Smooth muscle cell (in vitro differentiated cells): ENCODE data around the gene CARS2. TPM values are rescaled to one million over a fixed set of nuclear protein-coding genes. Genes with fewer than 3 reads are reported as not detected.

ENCODE experiments used
- DNase-seq: peaks from one replicate; lab custom pipeline; 2025; ENCODE audit not compliant: unreplicated experiment; lab: John Stamatoyannopoulos, UW
- H2AFZ ChIP-seq: fragments of 200-600 bp; sonication (generic); 2 replicates; pipeline ENCODE4 v1.6.0; 2016; ENCODE audit warnings: antibody characterized with exemption, low read depth, mild to moderate bottlenecking
- H3F3A ChIP-seq: fragments of 200-600 bp; sonication (generic); 2 replicates; pipeline ENCODE4 v1.6.0; 2017; ENCODE audit warnings: antibody characterized with exemption, low read depth
- H3K27ac ChIP-seq: fragments of 200-600 bp; sonication (generic); 2 replicates; pipeline ENCODE4 v1.5.1; 2016; ENCODE audit warnings: low read depth, mild to moderate bottlenecking
- H3K27me3 ChIP-seq: fragments of 200-600 bp; sonication (generic); 2 replicates; pipeline ENCODE4 v1.6.1; 2016; ENCODE audit warnings: low read depth, mild to moderate bottlenecking
- H3K36me3 ChIP-seq: fragments of 200-600 bp; sonication (generic); 2 replicates; pipeline ENCODE4 v1.5.1; 2016; ENCODE audit warnings: low read depth
- H3K4me1 ChIP-seq: fragments of 200-600 bp; sonication (generic); 2 replicates; pipeline ENCODE4 v1.5.1; 2016; ENCODE audit warnings: low read depth
- H3K4me2 ChIP-seq: fragments of 200-600 bp; sonication (generic); 2 replicates; pipeline ENCODE4 v1.6.0; 2016; ENCODE audit warnings: mild to moderate bottlenecking
- H3K4me3 ChIP-seq: fragments of 200-600 bp; sonication (generic); 2 replicates; pipeline ENCODE4 v1.5.1; 2016; ENCODE audit warnings: mild to moderate bottlenecking
- H3K79me2 ChIP-seq: fragments of 200-600 bp; sonication (generic); 2 replicates; pipeline ENCODE4 v1.6.0; 2016; ENCODE audit warnings: low read depth, mild to moderate bottlenecking
- H3K9ac ChIP-seq: fragments of 200-600 bp; sonication (generic); 2 replicates; pipeline ENCODE4 v1.6.0; 2016; ENCODE audit warnings: low read depth
- H3K9me3 ChIP-seq: fragments of 200-600 bp; sonication (generic); replicated peaks from 2 replicates; pipeline ENCODE4 v1.5.1; 2016; ENCODE audit warnings: low read depth
- H4K20me1 ChIP-seq: fragments of 200-600 bp; sonication (generic); 2 replicates; pipeline ENCODE4 v1.6.0; 2016; ENCODE audit warnings: low read depth
- WGBS: methylation state at CpG from one replicate; pipeline ENCODE4 v1.1.7; 2016; ENCODE audit warnings: low lambda C conversion rate; 5-methylcytosine and 5-hydroxymethylcytosine counted together
- polyA plus RNA-seq: library from polyadenylated mRNA; unstranded; fragments of >200 nt; fragmentation: Nextera tagmentation; extraction: Ambion mirVana; gene quantifications from 2 replicates; pipeline ENCODE4 v1.2.1, GENCODE V29; 2016
- total RNA-seq: library from RNA; depleted of rRNA; stranded (reverse); fragments of >200 nt; gene quantifications from 2 replicates; pipeline ENCODE4 v1.2.3, GENCODE V29; 2014
- TF ChIP-seq, protein P1 (sequence below): fragments of 200-600 bp; sonication (generic); IDR thresholded peaks from 2 replicates; pipeline ENCODE4 v1.5.1; 2017; ENCODE audit warnings: borderline replicate concordance, mild to moderate bottlenecking, antibody characterized with exemption; ENCODE audit not compliant: insufficient read depth, poor library complexity, severe bottlenecking

The CARS2 gene
- total and polyA plus RNA-seq, 2 experiments from 2014 or later = 37.5 to 71.7 TPM

DNA sequence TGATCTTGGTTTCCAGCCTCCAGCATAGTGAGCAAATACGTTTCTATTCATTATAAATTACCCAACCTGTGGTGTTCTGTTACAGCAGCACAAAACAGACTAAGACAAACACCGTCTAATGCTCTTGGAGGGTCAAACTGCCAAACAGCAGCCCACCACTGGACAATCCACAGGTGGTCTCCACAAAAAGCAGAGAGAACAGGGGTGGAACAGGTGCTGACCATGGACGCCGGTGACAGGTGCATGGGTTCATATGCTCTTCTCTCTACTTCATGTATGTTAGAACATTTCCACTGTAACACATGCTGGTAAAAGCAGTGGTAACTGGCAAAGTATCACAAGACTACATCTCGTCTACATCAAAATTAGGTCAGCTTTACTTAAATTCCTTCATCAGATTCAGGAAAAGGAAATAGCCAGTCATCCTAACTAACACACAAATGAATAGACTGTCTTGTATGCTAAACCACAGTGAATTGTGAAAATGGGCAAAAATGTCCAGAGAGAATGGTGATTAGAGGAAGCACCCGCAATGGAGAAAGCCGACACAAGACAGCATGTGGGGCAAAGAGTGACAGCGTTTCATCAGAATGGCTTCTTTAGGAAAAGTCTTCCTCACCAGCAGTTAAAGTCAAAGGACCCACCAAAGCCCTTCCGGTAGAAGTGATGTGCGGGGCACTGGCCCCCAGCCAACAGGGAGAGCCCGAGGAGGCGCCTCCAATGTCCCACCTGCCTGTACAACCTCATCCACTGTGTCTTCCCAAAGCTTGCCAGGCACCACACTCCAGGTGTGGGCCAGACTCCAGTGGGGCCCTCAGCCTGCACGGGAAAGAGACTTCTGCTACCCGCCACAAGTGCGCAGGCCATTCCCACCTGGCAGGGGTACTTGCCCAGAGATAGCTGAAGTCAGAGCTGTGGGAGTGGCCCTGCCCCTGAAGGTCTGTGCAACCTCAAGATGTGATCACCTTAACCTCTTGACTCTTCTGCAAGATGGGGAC, 6.5 kb downstream of the CARS2 start:
- no peak overlapping the region for H3K4me3 ChIP-seq
- no peak for DNase-seq
- peaks cover 42% of the 10 kb centered on the region for H3K79me2 ChIP-seq
- H3K4me1 ChIP-seq = peaks cover under 1% of the 10 kb centered on the region
- no peaks in the 10 kb centered on the region for H3F3A ChIP-seq
- no peak overlapping the region for H3K9ac ChIP-seq
- H2AFZ ChIP-seq = no peak overlapping the region
- TF ChIP-seq, protein P1, sequence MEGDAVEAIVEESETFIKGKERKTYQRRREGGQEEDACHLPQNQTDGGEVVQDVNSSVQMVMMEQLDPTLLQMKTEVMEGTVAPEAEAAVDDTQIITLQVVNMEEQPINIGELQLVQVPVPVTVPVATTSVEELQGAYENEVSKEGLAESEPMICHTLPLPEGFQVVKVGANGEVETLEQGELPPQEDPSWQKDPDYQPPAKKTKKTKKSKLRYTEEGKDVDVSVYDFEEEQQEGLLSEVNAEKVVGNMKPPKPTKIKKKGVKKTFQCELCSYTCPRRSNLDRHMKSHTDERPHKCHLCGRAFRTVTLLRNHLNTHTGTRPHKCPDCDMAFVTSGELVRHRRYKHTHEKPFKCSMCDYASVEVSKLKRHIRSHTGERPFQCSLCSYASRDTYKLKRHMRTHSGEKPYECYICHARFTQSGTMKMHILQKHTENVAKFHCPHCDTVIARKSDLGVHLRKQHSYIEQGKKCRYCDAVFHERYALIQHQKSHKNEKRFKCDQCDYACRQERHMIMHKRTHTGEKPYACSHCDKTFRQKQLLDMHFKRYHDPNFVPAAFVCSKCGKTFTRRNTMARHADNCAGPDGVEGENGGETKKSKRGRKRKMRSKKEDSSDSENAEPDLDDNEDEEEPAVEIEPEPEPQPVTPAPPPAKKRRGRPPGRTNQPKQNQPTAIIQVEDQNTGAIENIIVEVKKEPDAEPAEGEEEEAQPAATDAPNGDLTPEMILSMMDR = no peak
- no peak overlapping the region for H3K27ac ChIP-seq
- no peaks in the 10 kb centered on the region for H3K9me3 ChIP-seq
- H4K20me1 ChIP-seq = peaks cover 45% of the 10 kb centered on the region
- no peaks in the 10 kb centered on the region for H3K27me3 ChIP-seq
- no peaks in the 10 kb centered on the region for H3K36me3 ChIP-seq
- 95% methylated on average over 15 of the region's 15 CpGs for WGBS
- H3K4me2 ChIP-seq = no peak overlapping the region

DNA sequence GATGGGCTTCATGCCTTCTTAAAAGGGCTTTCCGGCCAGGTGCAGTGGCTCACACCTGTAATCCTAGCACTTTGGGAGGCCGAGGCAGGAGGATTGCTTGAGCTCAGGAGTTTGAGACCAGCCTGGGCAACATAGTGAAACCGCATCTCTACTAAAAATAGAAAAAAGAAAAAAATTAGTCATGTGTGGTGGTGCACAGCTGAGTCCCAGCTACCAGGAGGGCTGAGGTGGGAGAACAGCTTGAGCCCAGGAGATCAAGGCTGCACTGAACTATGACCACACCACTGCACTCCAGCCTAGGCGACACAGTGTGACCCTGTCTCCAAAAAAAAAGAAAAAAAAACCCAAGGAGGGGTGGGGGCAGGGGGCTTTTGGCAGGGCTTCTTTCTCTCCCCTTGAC, 7.2 kb downstream of the CARS2 start:
- H3K9me3 ChIP-seq = no peaks in the 10 kb centered on the region
- peaks cover 42% of the 10 kb centered on the region for H4K20me1 ChIP-seq
- H3K4me2 ChIP-seq = no peak overlapping the region
- H3K9ac ChIP-seq = no peak overlapping the region
- no peaks in the 10 kb centered on the region for H3K27me3 ChIP-seq
- H3K4me3 ChIP-seq = no peak overlapping the region
- H2AFZ ChIP-seq = no peak overlapping the region
- peaks cover 35% of the 10 kb centered on the region for H3K79me2 ChIP-seq
- DNase-seq = no peak
- H3F3A ChIP-seq = no peaks in the 10 kb centered on the region
- WGBS = 96% methylated on average over 4 of the region's 4 CpGs
- no peaks in the 10 kb centered on the region for H3K4me1 ChIP-seq
- H3K36me3 ChIP-seq = no peaks in the 10 kb centered on the region
- TF ChIP-seq, protein P1 = no peak
- no peak overlapping the region for H3K27ac ChIP-seq

DNA sequence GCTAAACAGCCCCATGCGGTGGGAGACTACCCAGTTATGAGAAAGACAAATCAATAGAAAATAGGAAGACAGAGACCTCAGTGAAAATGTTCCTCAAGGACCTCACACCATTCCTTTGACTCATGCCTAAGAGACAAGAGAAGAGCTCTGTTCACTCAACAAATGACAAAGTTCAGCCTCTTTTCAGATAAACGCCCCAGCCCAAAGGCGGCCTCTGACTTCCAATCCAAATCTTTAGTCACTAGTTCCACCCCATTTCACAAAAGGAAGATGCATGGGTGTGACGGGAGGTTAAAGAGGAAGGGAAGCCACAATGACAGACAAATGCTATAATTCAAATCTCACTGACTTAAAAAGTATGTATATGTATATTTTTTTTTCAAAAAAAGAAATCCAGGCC, 8.1 kb downstream of the CARS2 start:
- no peaks in the 10 kb centered on the region for H3K27me3 ChIP-seq
- peaks cover 36% of the 10 kb centered on the region for H4K20me1 ChIP-seq
- no peaks in the 10 kb centered on the region for H3K9me3 ChIP-seq
- no peaks in the 10 kb centered on the region for H3F3A ChIP-seq
- no peak overlapping the region for H3K4me3 ChIP-seq
- no peaks in the 10 kb centered on the region for H3K36me3 ChIP-seq
- H3K79me2 ChIP-seq = peaks cover 26% of the 10 kb centered on the region
- TF ChIP-seq, protein P1 = no peak
- H3K4me1 ChIP-seq = no peaks in the 10 kb centered on the region
- no peak for DNase-seq
- H2AFZ ChIP-seq = no peak overlapping the region
- H3K27ac ChIP-seq = no peak overlapping the region
- no peak overlapping the region for H3K4me2 ChIP-seq
- H3K9ac ChIP-seq = no peak overlapping the region
- 97% methylated on average over 4 of the region's 4 CpGs for whole genome bisulfite sequencing
